ENCODE results near the gene SLC39A9. TPM values are rescaled to one million over a fixed set of nuclear protein-coding genes. Genes with fewer than 3 reads are reported as not detected.

Gene SLC39A9
- total and polyA plus RNA-seq, 2 of the 13 experiments (the other 11 are each of a cell fraction or from before 2014, with no cell fraction given) = 46.6 to 69.5 TPM

DNA sequence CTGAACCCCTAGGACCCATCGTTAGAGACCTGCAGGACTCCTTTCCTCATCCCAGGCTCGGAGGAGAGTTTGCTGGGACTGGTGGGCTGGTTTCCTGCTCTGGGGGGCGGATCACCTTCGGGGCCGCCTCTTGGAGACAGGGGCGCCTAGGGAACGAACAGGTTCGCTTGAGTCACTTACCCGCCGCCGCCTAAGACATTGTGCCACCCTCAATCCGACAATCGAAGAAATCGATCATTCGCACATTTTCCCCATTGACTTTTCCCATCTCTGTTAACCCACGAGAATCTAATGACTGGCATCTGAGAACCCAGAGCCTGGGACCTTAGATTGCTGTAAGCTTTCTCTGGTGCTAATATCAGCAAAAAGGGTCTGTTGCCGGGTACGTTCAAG is 322 bp downstream of the SLC39A9 start (continued):
- TF ChIP-seq, protein P1, sequence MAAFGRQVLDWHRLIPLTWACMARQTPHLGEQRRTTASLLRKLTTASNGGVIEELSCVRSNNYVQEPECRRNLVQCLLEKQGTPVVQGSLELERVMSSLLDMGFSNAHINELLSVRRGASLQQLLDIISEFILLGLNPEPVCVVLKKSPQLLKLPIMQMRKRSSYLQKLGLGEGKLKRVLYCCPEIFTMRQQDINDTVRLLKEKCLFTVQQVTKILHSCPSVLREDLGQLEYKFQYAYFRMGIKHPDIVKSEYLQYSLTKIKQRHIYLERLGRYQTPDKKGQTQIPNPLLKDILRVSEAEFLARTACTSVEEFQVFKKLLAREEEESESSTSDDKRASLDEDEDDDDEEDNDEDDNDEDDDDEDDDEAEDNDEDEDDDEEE (CRISPR knock-in tag; IDR thresholded peaks at IDR 0.05) = no peak
- TF ChIP-seq PITX1 (CRISPR knock-in tag; IDR thresholded peaks at IDR 0.05) (0 out of 2 replicates have a peak, but pooled peaks have one; percentile 3), ISX (CRISPR knock-in tag; conservative IDR thresholded peaks at IDR 0.05) (no peak), KAT2B (IDR thresholded peaks at IDR 0.05; ENCODE audit: borderline replicate concordance, low read depth, low read length) (peak; percentile 51; the same call in 1 of the 2 replicates), MAF1 (CRISPR knock-in tag; IDR thresholded peaks at IDR 0.05; ENCODE audit: borderline replicate concordance) (peak; percentile 58; the same call in 1 of the 2 replicates), PLRG1 (conservative IDR thresholded peaks at IDR 0.05) (no peak), EP300 (IDR thresholded peaks at IDR 0.05; ENCODE audit: low read depth in 2 of 2, low read length in 2 of 2) (no peak), EP300 (CRISPR knock-in tag; IDR thresholded peaks at IDR 0.05; ENCODE audit: borderline replicate concordance) (0 out of 2 replicates have a peak, but pooled peaks have one; percentile 4), NR2C2 (CRISPR knock-in tag; IDR thresholded peaks at IDR 0.05; ENCODE audit: borderline replicate concordance) (0 out of 2 replicates have a peak, but pooled peaks have one; percentile 88), STAG1 (CRISPR knock-in tag; IDR thresholded peaks at IDR 0.05) (no peak)
- TF ChIP-seq, protein P2, sequence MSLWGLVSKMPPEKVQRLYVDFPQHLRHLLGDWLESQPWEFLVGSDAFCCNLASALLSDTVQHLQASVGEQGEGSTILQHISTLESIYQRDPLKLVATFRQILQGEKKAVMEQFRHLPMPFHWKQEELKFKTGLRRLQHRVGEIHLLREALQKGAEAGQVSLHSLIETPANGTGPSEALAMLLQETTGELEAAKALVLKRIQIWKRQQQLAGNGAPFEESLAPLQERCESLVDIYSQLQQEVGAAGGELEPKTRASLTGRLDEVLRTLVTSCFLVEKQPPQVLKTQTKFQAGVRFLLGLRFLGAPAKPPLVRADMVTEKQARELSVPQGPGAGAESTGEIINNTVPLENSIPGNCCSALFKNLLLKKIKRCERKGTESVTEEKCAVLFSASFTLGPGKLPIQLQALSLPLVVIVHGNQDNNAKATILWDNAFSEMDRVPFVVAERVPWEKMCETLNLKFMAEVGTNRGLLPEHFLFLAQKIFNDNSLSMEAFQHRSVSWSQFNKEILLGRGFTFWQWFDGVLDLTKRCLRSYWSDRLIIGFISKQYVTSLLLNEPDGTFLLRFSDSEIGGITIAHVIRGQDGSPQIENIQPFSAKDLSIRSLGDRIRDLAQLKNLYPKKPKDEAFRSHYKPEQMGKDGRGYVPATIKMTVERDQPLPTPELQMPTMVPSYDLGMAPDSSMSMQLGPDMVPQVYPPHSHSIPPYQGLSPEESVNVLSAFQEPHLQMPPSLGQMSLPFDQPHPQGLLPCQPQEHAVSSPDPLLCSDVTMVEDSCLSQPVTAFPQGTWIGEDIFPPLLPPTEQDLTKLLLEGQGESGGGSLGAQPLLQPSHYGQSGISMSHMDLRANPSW (CRISPR knock-in tag; IDR thresholded peaks at IDR 0.05; ENCODE audit: borderline replicate concordance) = no peak
- TF ChIP-seq, protein P3, sequence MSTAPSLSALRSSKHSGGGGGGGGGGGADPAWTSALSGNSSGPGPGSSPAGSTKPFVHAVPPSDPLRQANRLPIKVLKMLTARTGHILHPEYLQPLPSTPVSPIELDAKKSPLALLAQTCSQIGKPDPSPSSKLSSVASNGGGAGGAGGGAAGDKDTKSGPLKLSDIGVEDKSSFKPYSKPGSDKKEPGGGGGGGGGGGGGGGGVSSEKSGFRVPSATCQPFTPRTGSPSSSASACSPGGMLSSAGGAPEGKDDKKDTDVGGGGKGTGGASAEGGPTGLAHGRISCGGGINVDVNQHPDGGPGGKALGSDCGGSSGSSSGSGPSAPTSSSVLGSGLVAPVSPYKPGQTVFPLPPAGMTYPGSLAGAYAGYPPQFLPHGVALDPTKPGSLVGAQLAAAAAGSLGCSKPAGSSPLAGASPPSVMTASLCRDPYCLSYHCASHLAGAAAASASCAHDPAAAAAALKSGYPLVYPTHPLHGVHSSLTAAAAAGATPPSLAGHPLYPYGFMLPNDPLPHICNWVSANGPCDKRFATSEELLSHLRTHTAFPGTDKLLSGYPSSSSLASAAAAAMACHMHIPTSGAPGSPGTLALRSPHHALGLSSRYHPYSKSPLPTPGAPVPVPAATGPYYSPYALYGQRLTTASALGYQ (CRISPR knock-in tag; IDR thresholded peaks at IDR 0.05) = 0 out of 2 replicates have a peak, but pooled peaks have one; percentile 1
- TF ChIP-seq, protein P4, sequence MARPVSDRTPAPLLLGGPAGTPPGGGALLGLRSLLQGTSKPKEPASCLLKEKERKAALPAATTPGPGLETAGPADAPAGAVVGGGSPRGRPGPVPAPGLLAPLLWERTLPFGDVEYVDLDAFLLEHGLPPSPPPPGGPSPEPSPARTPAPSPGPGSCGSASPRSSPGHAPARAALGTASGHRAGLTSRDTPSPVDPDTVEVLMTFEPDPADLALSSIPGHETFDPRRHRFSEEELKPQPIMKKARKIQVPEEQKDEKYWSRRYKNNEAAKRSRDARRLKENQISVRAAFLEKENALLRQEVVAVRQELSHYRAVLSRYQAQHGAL (CRISPR knock-in tag; IDR thresholded peaks at IDR 0.05; ENCODE audit: not compliant biosample characterization) = peak; percentile 61
- TF ChIP-seq, protein P5, sequence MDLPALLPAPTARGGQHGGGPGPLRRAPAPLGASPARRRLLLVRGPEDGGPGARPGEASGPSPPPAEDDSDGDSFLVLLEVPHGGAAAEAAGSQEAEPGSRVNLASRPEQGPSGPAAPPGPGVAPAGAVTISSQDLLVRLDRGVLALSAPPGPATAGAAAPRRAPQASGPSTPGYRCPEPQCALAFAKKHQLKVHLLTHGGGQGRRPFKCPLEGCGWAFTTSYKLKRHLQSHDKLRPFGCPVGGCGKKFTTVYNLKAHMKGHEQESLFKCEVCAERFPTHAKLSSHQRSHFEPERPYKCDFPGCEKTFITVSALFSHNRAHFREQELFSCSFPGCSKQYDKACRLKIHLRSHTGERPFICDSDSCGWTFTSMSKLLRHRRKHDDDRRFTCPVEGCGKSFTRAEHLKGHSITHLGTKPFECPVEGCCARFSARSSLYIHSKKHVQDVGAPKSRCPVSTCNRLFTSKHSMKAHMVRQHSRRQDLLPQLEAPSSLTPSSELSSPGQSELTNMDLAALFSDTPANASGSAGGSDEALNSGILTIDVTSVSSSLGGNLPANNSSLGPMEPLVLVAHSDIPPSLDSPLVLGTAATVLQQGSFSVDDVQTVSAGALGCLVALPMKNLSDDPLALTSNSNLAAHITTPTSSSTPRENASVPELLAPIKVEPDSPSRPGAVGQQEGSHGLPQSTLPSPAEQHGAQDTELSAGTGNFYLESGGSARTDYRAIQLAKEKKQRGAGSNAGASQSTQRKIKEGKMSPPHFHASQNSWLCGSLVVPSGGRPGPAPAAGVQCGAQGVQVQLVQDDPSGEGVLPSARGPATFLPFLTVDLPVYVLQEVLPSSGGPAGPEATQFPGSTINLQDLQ (CRISPR knock-in tag; IDR thresholded peaks at IDR 0.05) = 0 out of 2 replicates have a peak, but pooled peaks have one; percentile 45
- TF ChIP-seq, protein P6, sequence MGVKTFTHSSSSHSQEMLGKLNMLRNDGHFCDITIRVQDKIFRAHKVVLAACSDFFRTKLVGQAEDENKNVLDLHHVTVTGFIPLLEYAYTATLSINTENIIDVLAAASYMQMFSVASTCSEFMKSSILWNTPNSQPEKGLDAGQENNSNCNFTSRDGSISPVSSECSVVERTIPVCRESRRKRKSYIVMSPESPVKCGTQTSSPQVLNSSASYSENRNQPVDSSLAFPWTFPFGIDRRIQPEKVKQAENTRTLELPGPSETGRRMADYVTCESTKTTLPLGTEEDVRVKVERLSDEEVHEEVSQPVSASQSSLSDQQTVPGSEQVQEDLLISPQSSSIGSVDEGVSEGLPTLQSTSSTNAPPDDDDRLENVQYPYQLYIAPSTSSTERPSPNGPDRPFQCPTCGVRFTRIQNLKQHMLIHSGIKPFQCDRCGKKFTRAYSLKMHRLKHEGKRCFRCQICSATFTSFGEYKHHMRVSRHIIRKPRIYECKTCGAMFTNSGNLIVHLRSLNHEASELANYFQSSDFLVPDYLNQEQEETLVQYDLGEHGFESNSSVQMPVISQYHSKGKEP (CRISPR knock-in tag; IDR thresholded peaks at IDR 0.05) = no peak

Measured in HepG2 (cell line).